GM10248 (cell line): ENCODE data around the gene DNLZ.
A peak's percentile ranks its signal among the peaks of the same experiment; 100 is the strongest.

Experiments used
- CTCF ChIA-PET: fragments of 300-600 bp; sonication (Branson Sonifier 250); formaldehyde crosslinking; extraction: SDS; loops from one replicate; lab custom pipeline; 2021; ENCODE audit warnings: antibody characterized with exemption; lab: Yijun Ruan, JAX
- POLR2A ChIA-PET: fragments of 350-650 bp; sonication (Branson Sonifier 250); formaldehyde crosslinking; extraction: SDS; loops from one replicate; lab custom pipeline; 2020; ENCODE audit warnings: antibody characterized with exemption; lab: Yijun Ruan, JAX
- DNase-seq: peaks from one replicate; pipeline ENCODE4 v3.0.0; 2012; ENCODE audit errors: extremely low spot score
- CTCF ChIP-seq: IDR thresholded peaks from 2 replicates; pipeline ENCODE4 v1.5.1; 2012; ENCODE audit warnings: mild to moderate bottlenecking, low read depth; ENCODE audit errors: extremely low read depth, missing control alignments, control extremely low read depth

Gene DNLZ

DNA sequence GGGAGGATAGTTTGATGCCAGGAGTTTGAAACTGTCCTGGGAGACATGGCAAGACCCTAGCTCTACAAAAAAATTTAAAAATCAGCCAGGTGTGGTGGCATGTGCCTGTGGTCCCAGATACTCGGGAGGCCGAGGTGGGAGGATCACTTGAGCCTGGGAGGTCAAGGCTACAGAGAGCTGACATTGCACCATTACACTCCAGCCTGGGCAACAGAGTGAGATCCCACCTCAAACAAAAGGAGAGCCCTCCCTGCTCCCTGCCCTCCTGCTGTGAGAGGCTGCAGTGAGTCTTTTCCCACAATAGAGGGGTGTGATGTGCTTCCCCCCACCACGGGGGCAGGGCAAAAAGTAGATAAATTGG lies 49.5 kb downstream of the DNLZ start:
- ChIA-PET POLR2A (no interaction called here), CTCF (no interaction called here)
- no peak for DNase-seq
- TF ChIP-seq CTCF, result no peak

- TF ChIP-seq CTCF, result no peak
- no peak for DNase-seq
- ChIA-PET POLR2A (no interaction called here), CTCF (interaction anchor here (1.3 kb wide), 1 partner anchor 191 kb away, joined by 3 read pairs; no protein-coding TSS in a partner anchor)
Measured at GRCh38 chr9:136313111-136314055, 50.2 kb downstream of the DNLZ start.

GRCh38 chr9:136312436-136312835 lies 51.1 kb downstream of the DNLZ start:
- POLR2A ChIA-PET, result no interaction called here
- peak; percentile 73 for DNase-seq
- TF ChIP-seq CTCF, result peak; percentile 53
- CTCF ChIA-PET, result interaction anchor here (1.3 kb wide), 1 partner anchor 190 kb away, joined by 3 read pairs; no protein-coding TSS in a partner anchor

DNA sequence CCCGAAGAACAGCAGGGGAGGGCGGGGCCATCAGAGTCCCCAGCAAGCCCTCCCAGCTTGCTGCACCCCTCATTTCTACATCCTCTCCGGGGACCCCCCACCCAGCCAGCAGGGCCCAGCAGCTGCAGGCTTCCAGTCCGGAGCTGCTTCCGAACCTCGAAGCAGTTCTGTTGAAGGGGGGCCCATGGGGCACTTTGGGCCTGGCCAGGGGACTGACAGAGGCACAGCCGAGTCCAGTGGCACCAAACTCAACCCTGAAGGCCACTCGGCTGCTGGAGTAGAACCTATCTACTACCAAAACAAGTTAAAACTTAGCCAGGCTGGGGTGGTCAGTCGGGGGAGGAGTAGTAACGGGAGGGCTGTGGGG lies 51.6 kb downstream of the DNLZ start:
- DNase-seq, result no peak
- ChIA-PET CTCF (interaction anchor here (1.3 kb wide), 1 partner anchor 190 kb away, joined by 3 read pairs; no protein-coding TSS in a partner anchor), POLR2A (no interaction called here)
- TF ChIP-seq CTCF, result no peak

- ChIA-PET POLR2A (no interaction called here), CTCF (no interaction called here)
- no peak for TF ChIP-seq CTCF
- no peak for DNase-seq
Measured at GRCh38 chr9:136311051-136312008, 52.2 kb downstream of the DNLZ start.
